Panc1 (cell line): Measurements from ENCODE around the gene SYTL3. TPM values are rescaled to one million over a fixed set of nuclear protein-coding genes. Genes with fewer than 3 reads are reported as not detected.

ENCODE experiments used
- ATAC-seq: fragments of 200-7000 bp; cut with Tn5 transposase; 2 replicates; pipeline ENCODE4 v1.9.1; 2020; ENCODE audit warnings: mild to moderate bottlenecking, moderate library complexity
- BruUV-seq: library from RNA; stranded (reverse); fragments of 400-500 nt; replicated peaks from 2 replicates; lab custom pipeline; 2021; lab: Mats Ljungman, UMichigan
- CTCF ChIA-PET: fragments of 300-600 bp; sonication (Branson Sonifier 250); formaldehyde crosslinking; loops from one replicate; lab custom pipeline; 2022; ENCODE audit warnings: antibody characterized with exemption; lab: Charles Lee
- POLR2A ChIA-PET: fragments of 300-600 bp; sonication (Branson Sonifier 250); formaldehyde crosslinking; loops from one replicate; lab custom pipeline; 2022; ENCODE audit warnings: antibody characterized with exemption; lab: Charles Lee
- DNase-seq: peaks from one replicate; pipeline ENCODE4 v3.0.0-alpha.2; 2010; ENCODE audit warnings: low read depth, low spot score
- H3K27ac ChIP-seq: 2 replicates; pipeline ENCODE4 v1.5.1; 2011; ENCODE audit warnings: mild to moderate bottlenecking, low read length, inconsistent platforms
- H3K27me3 ChIP-seq: fragments of 200-500 bp; sonication (Bioruptor generic); 2 replicates; pipeline ENCODE4 v1.6.0; 2014; ENCODE audit warnings: low read length, inconsistent platforms; ENCODE audit not compliant: control insufficient read depth, insufficient read depth
- H3K36me3 ChIP-seq: fragments of 200-500 bp; sonication (Bioruptor generic); 2 replicates; pipeline ENCODE4 v1.5.1; 2014; ENCODE audit warnings: inconsistent platforms, mild to moderate bottlenecking, low read length, moderate library complexity; ENCODE audit not compliant: control insufficient read depth, insufficient read depth
- H3K4me1 ChIP-seq: 2 replicates; pipeline ENCODE4 v1.5.1; 2011; ENCODE audit warnings: inconsistent platforms, mild to moderate bottlenecking, low read length, moderate library complexity; ENCODE audit not compliant: control insufficient read depth, insufficient read depth
- H3K4me3 ChIP-seq, 2 experiments: 2 replicates each; pipeline ENCODE4 v1.5.1; 2011 to 2012; ENCODE audit warnings: low read depth in 2 of 2, low read length in 2 of 2, mild to moderate bottlenecking in 2 of 2, inconsistent platforms in 1 of 2, moderate library complexity in 1 of 2
- H3K9me3 ChIP-seq: fragments of 200-500 bp; sonication (Bioruptor generic); 2 replicates; pipeline ENCODE4 v1.5.1; 2014; ENCODE audit warnings: low read depth, mild to moderate bottlenecking, inconsistent platforms, low read length, moderate library complexity; ENCODE audit not compliant: control insufficient read depth, insufficient read depth
- CTCF ChIP-seq: fragments of 450-650 bp; IDR thresholded peaks from 2 replicates; pipeline ENCODE4 v1.5.1; 2017; ENCODE audit warnings: mild to moderate bottlenecking
- POLR2AphosphoS5 ChIP-seq: IDR thresholded peaks from 2 replicates; pipeline ENCODE4 v1.6.1; 2012; ENCODE audit warnings: mild to moderate bottlenecking, low read depth, low read length, moderate library complexity
- REST ChIP-seq, 2 experiments: IDR thresholded peaks; 2 replicates each; pipeline ENCODE4 v1.6.1; 2011 to 2012; ENCODE audit warnings: low read depth in 2 of 2, control low read depth in 1 of 2, low read length in 1 of 2, mild to moderate bottlenecking in 1 of 2, moderate library complexity in 1 of 2; ENCODE audit not compliant: insufficient read depth in 1 of 2
- SIN3A ChIP-seq: IDR thresholded peaks from 2 replicates; pipeline ENCODE4 v1.6.1; 2012; ENCODE audit warnings: low read depth, mild to moderate bottlenecking, low read length, moderate library complexity, borderline replicate concordance; ENCODE audit not compliant: insufficient read depth
- TCF7L2 ChIP-seq: IDR thresholded peaks from 2 replicates; pipeline ENCODE4 v1.6.1; 2011; ENCODE audit warnings: mild to moderate bottlenecking, low read depth, low read length, inconsistent platforms
- in situ Hi-C: cut with HindIII; loops from 2 replicates; pipeline ENCODE4 v1.10.0; 2016; ENCODE audit warnings: low sequenced_read_pairs, low pct_unique_long_range_greater_than_20kb
- intact Hi-C: fragments of 100-400 bp; cut with micrococcal nuclease; formaldehyde crosslinking; loops from one replicate; pipeline ENCODE4 v1.10.0; 2022; ENCODE audit not compliant: unreplicated experiment
- total RNA-seq: library from RNA; stranded (reverse); gene quantifications from one replicate; pipeline ENCODE4 v1.2.1, GENCODE V29; 2021; ENCODE audit not compliant: unreplicated experiment

SYTL3 gene
- total RNA-seq, 1 experiment from 2014 or later, result 1.4 TPM

GRCh38 chr6:158744986-158745430 lies 95.2 kb downstream of the SYTL3 start:
- H3K9me3 ChIP-seq, result no peaks in the 10 kb centered on the region
- ChIA-PET POLR2A (no interaction called here), CTCF (no interaction called here)
- H3K4me1 ChIP-seq, result no peaks in the 10 kb centered on the region
- DNase-seq, result no peak
- H3K36me3 ChIP-seq, result no peaks in the 10 kb centered on the region
- no peak overlapping the region for H3K4me3 ChIP-seq
- H3K27me3 ChIP-seq, result no peaks in the 10 kb centered on the region
- no peak overlapping the region for H3K27ac ChIP-seq
- in situ Hi-C loops, result loop anchor here (5.0 kb wide), 1 partner anchor 32 kb away; no protein-coding TSS in a partner anchor
- no peak for TF ChIP-seq SIN3A
- no peak for TF ChIP-seq CTCF
- TF ChIP-seq REST (IDR thresholded peaks at IDR 0.05; ENCODE audit: insufficient read depth in 1 of 2, low read depth in 2 of 2, low read length in 1 of 2), result no peak
- TF ChIP-seq POLR2AphosphoS5, result no peak
- no peak for TF ChIP-seq TCF7L2
- no TSS peak for BruUV-seq
- intact Hi-C loops, result no loop called here
- ATAC-seq, result no peak; the same call in 1 of the 2 replicates

- no TSS peak for BruUV-seq
- POLR2A ChIA-PET, result no interaction called here
- ATAC-seq, result no peak
Observed at GRCh38 chr6:158751224-158751623, 101.4 kb downstream of the SYTL3 start.

More at GRCh38 chr6:158751224-158751623, 101.4 kb downstream of the SYTL3 start:
- Histone ChIP-seq H3K36me3 (no peaks in the 10 kb centered on the region), H3K27me3 (no peaks in the 10 kb centered on the region), H3K9me3 (no peaks in the 10 kb centered on the region), H3K4me3 (no peak overlapping the region), H3K27ac (no peak overlapping the region), H3K4me1 (no peaks in the 10 kb centered on the region)
- in situ Hi-C loops, result no loop called here
- DNase-seq, result no peak
- intact Hi-C loops, result no loop called here
- TF ChIP-seq TCF7L2 (no peak), SIN3A (no peak), REST (IDR thresholded peaks at IDR 0.05; ENCODE audit: insufficient read depth in 1 of 2, low read depth in 2 of 2, low read length in 1 of 2) (no peak), POLR2AphosphoS5 (no peak), CTCF (no peak)
- CTCF ChIA-PET, result no interaction called here
